A549 (cell line): ENCODE measurements around the gene CEP112.

Experiments
- CHD2 ChIP-seq: fragments of 150-350 bp; IDR thresholded peaks from 2 replicates; pipeline ENCODE4 v1.6.1; 2014; ENCODE audit warnings: low read length; ENCODE audit not compliant: partially characterized antibody
- HDAC2 ChIP-seq: fragments of 200-600 bp; sonication (generic); IDR thresholded peaks from 2 replicates; pipeline ENCODE4 v1.6.1; 2016
- HOXA7 ChIP-seq: fragments of 250-450 bp; sonication (Bioruptor Pico); IDR thresholded peaks from 2 replicates; pipeline ENCODE4 v1.5.0; 2020; ENCODE audit warnings: mild to moderate bottlenecking, moderate library complexity
- SMC3 ChIP-seq: fragments of >200 bp; sonication (Bioruptor Twin); formaldehyde crosslinking; IDR thresholded peaks from 3 replicates; pipeline ENCODE4 v1.6.1; 2018; ENCODE audit warnings: inconsistent platforms
- TP53 ChIP-seq: fragments of 250-450 bp; sonication (Bioruptor Pico); IDR thresholded peaks from 2 replicates; pipeline ENCODE4 v1.5.0; 2021; ENCODE audit warnings: mild to moderate bottlenecking, moderate library complexity
- TF ChIP-seq, protein P1 (sequence below): fragments of >200 bp; sonication (Bioruptor Twin); formaldehyde crosslinking; IDR thresholded peaks from 3 replicates; pipeline ENCODE4 v1.5.1; 2016
- TF ChIP-seq, protein P2 (sequence below): fragments of 450-650 bp; IDR thresholded peaks from 2 replicates; pipeline ENCODE4 v1.6.1; 2014; ENCODE audit warnings: antibody characterized with exemption

DNA sequence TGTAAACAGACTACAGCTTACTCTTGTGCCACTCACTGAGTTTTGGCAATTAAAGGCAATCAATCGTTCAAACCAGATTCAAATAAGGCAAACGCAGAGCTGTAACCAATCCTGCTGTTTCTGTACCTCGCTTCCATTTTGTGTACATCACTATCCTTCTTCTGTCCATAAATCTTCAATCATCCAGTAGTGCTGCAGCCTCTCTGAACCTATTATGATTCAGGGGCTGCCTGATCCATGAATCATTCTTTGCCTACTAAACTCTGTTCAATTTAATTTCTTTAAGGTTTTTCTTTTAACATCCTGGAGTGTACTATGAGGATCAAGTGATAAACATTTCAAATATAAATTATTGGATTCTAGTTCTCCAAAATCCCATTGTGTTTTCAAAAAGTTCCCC lies 93.9 kb downstream of the CEP112 start:
- TF ChIP-seq, protein P1, sequence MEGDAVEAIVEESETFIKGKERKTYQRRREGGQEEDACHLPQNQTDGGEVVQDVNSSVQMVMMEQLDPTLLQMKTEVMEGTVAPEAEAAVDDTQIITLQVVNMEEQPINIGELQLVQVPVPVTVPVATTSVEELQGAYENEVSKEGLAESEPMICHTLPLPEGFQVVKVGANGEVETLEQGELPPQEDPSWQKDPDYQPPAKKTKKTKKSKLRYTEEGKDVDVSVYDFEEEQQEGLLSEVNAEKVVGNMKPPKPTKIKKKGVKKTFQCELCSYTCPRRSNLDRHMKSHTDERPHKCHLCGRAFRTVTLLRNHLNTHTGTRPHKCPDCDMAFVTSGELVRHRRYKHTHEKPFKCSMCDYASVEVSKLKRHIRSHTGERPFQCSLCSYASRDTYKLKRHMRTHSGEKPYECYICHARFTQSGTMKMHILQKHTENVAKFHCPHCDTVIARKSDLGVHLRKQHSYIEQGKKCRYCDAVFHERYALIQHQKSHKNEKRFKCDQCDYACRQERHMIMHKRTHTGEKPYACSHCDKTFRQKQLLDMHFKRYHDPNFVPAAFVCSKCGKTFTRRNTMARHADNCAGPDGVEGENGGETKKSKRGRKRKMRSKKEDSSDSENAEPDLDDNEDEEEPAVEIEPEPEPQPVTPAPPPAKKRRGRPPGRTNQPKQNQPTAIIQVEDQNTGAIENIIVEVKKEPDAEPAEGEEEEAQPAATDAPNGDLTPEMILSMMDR, result no peak
- TF ChIP-seq TP53 (CRISPR knock-in tag) (no peak), SMC3 (no peak), HOXA7 (CRISPR knock-in tag) (no peak), HDAC2 (no peak), CHD2 (no peak)
- TF ChIP-seq, protein P2, sequence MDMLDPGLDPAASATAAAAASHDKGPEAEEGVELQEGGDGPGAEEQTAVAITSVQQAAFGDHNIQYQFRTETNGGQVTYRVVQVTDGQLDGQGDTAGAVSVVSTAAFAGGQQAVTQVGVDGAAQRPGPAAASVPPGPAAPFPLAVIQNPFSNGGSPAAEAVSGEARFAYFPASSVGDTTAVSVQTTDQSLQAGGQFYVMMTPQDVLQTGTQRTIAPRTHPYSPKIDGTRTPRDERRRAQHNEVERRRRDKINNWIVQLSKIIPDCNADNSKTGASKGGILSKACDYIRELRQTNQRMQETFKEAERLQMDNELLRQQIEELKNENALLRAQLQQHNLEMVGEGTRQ, result no peak
